HFFc6 (cell line): ENCODE data around the gene ROPN1L. TPM values are rescaled to one million over a fixed set of nuclear protein-coding genes. Genes with fewer than 3 reads are reported as not detected.
A peak's percentile ranks its signal among the peaks of the same experiment; 100 is the strongest.
"Not testable (repeated sequence)": the region's sequence is repeated elsewhere in the genome, so short reads cannot be mapped to it uniquely, and the experiment has no call there.

ENCODE experiments used
- DNase-seq: peaks from one replicate; pipeline ENCODE4 v3.0.0-alpha.2; 2018
- H3K27ac Mint-ChIP-seq: 2 replicates; pipeline ENCODE4 v1.8.0; 2020; ENCODE audit warnings: mild to moderate bottlenecking, mixed read lengths
- H3K27me3 Mint-ChIP-seq: 2 replicates; pipeline ENCODE4 v1.8.0; 2021; ENCODE audit warnings: mild to moderate bottlenecking, moderate library complexity, mixed read lengths; ENCODE audit not compliant: insufficient read depth
- H3K36me3 Mint-ChIP-seq: 2 replicates; pipeline ENCODE4 v1.8.0; 2021; ENCODE audit warnings: low read depth, mixed read lengths
- H3K4me1 Mint-ChIP-seq: 2 replicates; pipeline ENCODE4 v1.8.0; 2020; ENCODE audit warnings: low read depth, mixed read lengths
- H3K4me3 Mint-ChIP-seq: 2 replicates; pipeline ENCODE4 v1.8.0; 2020; ENCODE audit warnings: mild to moderate bottlenecking, moderate library complexity, mixed read lengths
- H3K9me3 Mint-ChIP-seq: 2 replicates; pipeline ENCODE4 v1.8.0; 2020; ENCODE audit warnings: mild to moderate bottlenecking, mixed read lengths
- CTCF ChIP-seq: fragments of 200-600 bp; sonication (generic); IDR thresholded peaks from 2 replicates; pipeline ENCODE4 v1.5.0; 2021; ENCODE audit warnings: antibody characterized with exemption, mild to moderate bottlenecking
- long read RNA-seq: library from polyadenylated mRNA; unstranded; transcript quantifications from one replicate; pipeline ENCODE4 v2.0.0, GENCODE V29; 2019
- total RNA-seq, 6 experiments: library from RNA; stranded (reverse); fragmentation: NEBNext Ultra II Directional; extraction: Animal tissue kit (Norgen Biotek cat#: 25700); gene quantifications; 2 replicates in 1 of 6; 3 replicates in 5 of 6; pipeline ENCODE4 v1.2.3, GENCODE V29; 2021

Gene ROPN1L
- total RNA-seq, result under 1 TPM; 0.38 to 0.68 (median 0.47) TPM
- long read RNA-seq, result 0 reads

DNA sequence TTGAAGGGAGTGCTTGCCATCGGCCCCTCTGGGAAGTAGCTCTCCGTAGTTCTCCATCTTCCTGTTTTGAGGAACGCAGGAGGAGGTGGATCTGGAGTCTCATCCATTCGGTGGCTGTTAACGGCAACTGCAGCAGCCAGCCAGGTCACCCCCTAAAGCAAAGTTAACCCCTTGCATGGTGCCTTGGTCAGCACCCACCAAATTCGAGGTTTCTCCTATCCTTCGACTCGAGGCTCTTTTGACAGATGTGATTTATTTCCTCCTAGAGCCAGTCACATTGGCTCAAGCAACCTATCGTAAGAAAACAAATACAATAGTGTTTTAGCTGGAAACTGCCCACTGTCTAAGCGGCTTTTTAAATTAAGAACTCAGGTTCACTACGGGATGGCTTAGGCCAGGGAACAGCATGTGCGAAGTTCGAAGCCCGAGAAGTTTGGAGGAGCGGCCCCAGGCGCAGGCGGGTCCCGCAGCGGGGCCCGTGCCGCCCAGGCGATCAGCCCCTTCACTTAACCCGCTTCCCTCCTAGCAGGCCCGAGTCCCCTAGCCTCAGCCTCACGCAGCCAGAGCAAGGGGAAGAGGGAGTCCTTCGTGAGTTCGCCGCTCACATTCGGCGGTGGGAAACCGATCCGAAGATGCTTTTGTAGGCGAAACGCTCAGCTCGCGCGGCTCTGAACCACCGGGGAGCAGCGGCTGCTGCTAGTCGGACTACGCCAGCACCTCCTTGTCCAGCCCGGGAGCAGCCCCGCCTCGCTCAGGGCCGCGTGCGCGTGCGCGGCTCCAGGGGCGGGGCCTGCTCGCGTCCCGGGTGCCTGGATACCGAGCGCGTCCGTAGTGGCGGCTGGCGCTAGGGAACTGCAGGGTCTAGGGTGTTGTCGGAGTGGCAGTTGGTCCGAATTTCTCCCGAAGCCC is at the start of gene ROPN1L:
Gene ROPN1L (plus strand): TSS at position 797 of the 909 bp plus-strand sequence. CDS start 289 bp downstream, outside the sequence.
- Mint-ChIP-seq H3K4me3 (peak within 1 kb of the TSS; percentile 89), H3K36me3 (peaks cover 14% of the 10 kb centered on the region; the same call in 1 of the 2 replicates), H3K9me3 (no peaks in the 10 kb centered on the region), H3K4me1 (peaks cover 35% of the 10 kb centered on the region), H3K27ac (peak within 1 kb of the TSS; percentile 77), H3K27me3 (peaks cover 13% of the 10 kb centered on the region)
- no peak for TF ChIP-seq CTCF
- peak; percentile 73 for DNase-seq

GRCh38 chr5:10392567-10393328 is 48.9 kb upstream of the ROPN1L start:
- H3K9me3 Mint-ChIP-seq, H3K27me3 Mint-ChIP-seq: not testable (repeated sequence)
- Mint-ChIP-seq H3K4me1 (peaks cover 29% of the 10 kb centered on the region), H3K4me3 (peak overlapping the region; percentile 7; the same call in 1 of the 2 replicates), H3K36me3 (peaks cover 33% of the 10 kb centered on the region), H3K27ac (peak overlapping the region; percentile 77)
- DNase-seq, result peak; percentile 43

DNA sequence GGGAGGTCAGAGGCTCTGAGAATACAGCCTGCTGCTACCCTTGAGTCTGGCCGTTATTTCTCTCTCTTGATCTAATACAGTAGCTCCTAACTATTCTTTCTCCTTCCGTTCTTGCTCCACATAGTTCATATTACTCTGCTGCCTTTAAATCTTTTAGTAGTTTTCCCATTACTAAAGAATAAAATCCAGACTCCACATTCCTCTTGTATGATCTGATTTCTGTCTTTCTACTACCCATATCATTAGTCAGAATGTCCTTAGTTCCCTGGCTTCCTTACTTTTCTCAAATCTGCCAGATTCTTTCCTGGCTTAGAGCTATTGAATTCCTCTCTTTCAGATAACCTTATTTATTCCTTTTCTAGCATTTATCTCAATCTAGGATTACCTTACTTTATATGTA is 48.2 kb upstream of the ROPN1L start:
- peaks cover 6% of the 10 kb centered on the region; the same call in 1 of the 2 replicates for H3K27me3 Mint-ChIP-seq
- peak overlapping the region; percentile 77 for H3K27ac Mint-ChIP-seq
- TF ChIP-seq CTCF, result no peak
- H3K9me3 Mint-ChIP-seq, result no peaks in the 10 kb centered on the region
- DNase-seq, result peak; percentile 43
- H3K4me3 Mint-ChIP-seq, result peak overlapping the region; percentile 7; the same call in 1 of the 2 replicates
- H3K36me3 Mint-ChIP-seq, result peaks cover 31% of the 10 kb centered on the region
- H3K4me1 Mint-ChIP-seq, result peaks cover 27% of the 10 kb centered on the region

- no peak overlapping the region for H3K27ac Mint-ChIP-seq
Measured at GRCh38 chr5:10396552-10396951, 45.1 kb upstream of the ROPN1L start.

GRCh38 chr5:10399839-10400238 is 41.8 kb upstream of the ROPN1L start:
- DNase-seq, result no peak
- H3K4me3 Mint-ChIP-seq, result no peak overlapping the region
- 0 out of 2 replicates have a peak, but pooled peaks cover 1% of the 10 kb centered on the region for H3K27me3 Mint-ChIP-seq
- no peaks in the 10 kb centered on the region for H3K9me3 Mint-ChIP-seq
- TF ChIP-seq CTCF, result no peak
- H3K27ac Mint-ChIP-seq, result no peak overlapping the region
- peaks cover 33% of the 10 kb centered on the region for H3K36me3 Mint-ChIP-seq
- peaks cover 16% of the 10 kb centered on the region; the same call in 1 of the 2 replicates for H3K4me1 Mint-ChIP-seq

More at GRCh38 chr5:10396552-10396951, 45.1 kb upstream of the ROPN1L start:
- H3K9me3 Mint-ChIP-seq, result no peaks in the 10 kb centered on the region
- peaks cover 34% of the 10 kb centered on the region for H3K4me1 Mint-ChIP-seq
- no peak for DNase-seq
- H3K27me3 Mint-ChIP-seq, result peaks cover 4% of the 10 kb centered on the region; the same call in 1 of the 2 replicates
- H3K36me3 Mint-ChIP-seq, result peaks cover 29% of the 10 kb centered on the region
- TF ChIP-seq CTCF, result no peak
- H3K4me3 Mint-ChIP-seq, result no peak overlapping the region
